ENCODE data around the gene IL17RC. TPM values are rescaled to one million over a fixed set of nuclear protein-coding genes. Genes with fewer than 3 reads are reported as not detected.

IL17RC gene
- total RNA-seq, 1 donor from 2014 or later, result 7.3 TPM

DNA sequence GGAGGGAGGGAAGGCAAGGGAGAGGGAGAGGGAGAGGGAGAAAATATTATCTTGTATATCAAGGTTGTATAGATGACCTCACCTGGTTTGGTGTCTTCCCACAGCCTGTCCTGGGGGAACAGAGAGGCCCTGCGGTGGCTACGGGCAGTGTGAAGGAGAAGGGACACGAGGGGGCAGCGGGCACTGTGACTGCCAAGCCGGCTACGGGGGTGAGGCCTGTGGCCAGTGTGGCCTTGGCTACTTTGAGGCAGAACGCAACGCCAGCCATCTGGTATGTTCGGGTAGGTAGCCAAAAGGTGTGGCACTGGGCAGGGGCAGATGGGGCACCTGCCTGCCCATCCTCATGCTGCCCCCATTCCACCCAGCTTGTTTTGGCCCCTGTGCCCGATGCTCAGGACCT lies 23.8 kb downstream of the IL17RC start:
- TF ChIP-seq, protein P1, sequence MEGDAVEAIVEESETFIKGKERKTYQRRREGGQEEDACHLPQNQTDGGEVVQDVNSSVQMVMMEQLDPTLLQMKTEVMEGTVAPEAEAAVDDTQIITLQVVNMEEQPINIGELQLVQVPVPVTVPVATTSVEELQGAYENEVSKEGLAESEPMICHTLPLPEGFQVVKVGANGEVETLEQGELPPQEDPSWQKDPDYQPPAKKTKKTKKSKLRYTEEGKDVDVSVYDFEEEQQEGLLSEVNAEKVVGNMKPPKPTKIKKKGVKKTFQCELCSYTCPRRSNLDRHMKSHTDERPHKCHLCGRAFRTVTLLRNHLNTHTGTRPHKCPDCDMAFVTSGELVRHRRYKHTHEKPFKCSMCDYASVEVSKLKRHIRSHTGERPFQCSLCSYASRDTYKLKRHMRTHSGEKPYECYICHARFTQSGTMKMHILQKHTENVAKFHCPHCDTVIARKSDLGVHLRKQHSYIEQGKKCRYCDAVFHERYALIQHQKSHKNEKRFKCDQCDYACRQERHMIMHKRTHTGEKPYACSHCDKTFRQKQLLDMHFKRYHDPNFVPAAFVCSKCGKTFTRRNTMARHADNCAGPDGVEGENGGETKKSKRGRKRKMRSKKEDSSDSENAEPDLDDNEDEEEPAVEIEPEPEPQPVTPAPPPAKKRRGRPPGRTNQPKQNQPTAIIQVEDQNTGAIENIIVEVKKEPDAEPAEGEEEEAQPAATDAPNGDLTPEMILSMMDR (conservative IDR thresholded peaks at IDR 0.05), result no peak
- Mint-ChIP-seq H3K27me3 (ENCODE audit: low read depth) (no peaks in the 10 kb centered on the region), H3K9me3 (no peaks in the 10 kb centered on the region), H3K36me3 (ENCODE audit: low read depth) (peaks cover 3% of the 10 kb centered on the region), H3K27ac (ENCODE audit: unreplicated experiment) (no peak overlapping the region), H3K4me3 (no peak overlapping the region), H3K4me1 (peaks cover 5% of the 10 kb centered on the region)
- no peak for DNase-seq (ENCODE audit: low read depth, low spot score)

DNA sequence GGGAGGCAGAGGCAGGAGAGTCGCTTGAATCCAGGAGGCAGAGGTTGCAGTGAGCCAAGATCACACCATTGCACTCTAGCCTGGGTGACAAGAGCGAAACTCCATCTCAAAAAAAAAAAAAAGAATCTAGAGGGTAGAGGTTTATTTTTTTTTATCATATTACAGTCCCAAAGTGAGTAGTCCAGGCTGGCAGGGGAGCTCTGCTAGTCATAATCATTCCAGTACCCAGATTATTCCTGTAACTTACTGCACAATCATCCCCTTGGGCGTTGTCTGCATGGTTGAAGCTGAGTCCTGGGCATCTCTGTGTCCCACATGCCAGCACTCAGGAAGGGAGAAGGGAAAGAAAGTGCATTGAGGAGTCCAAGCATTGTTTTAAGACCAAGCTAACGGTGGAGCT lies 25.3 kb downstream of the IL17RC start:
- H3K36me3 Mint-ChIP-seq (ENCODE audit: low read depth), result peaks cover 3% of the 10 kb centered on the region
- H3K4me3 Mint-ChIP-seq, result peak overlapping the region; percentile 53
- no peaks in the 10 kb centered on the region for H3K9me3 Mint-ChIP-seq
- H3K4me1 Mint-ChIP-seq, result peaks cover 8% of the 10 kb centered on the region
- TF ChIP-seq, protein P1 (conservative IDR thresholded peaks at IDR 0.05), result no peak
- no peak for DNase-seq (ENCODE audit: low read depth, low spot score)
- no peak overlapping the region for H3K27ac Mint-ChIP-seq (ENCODE audit: unreplicated experiment)
- H3K27me3 Mint-ChIP-seq (ENCODE audit: low read depth), result peaks cover under 1% of the 10 kb centered on the region

DNA sequence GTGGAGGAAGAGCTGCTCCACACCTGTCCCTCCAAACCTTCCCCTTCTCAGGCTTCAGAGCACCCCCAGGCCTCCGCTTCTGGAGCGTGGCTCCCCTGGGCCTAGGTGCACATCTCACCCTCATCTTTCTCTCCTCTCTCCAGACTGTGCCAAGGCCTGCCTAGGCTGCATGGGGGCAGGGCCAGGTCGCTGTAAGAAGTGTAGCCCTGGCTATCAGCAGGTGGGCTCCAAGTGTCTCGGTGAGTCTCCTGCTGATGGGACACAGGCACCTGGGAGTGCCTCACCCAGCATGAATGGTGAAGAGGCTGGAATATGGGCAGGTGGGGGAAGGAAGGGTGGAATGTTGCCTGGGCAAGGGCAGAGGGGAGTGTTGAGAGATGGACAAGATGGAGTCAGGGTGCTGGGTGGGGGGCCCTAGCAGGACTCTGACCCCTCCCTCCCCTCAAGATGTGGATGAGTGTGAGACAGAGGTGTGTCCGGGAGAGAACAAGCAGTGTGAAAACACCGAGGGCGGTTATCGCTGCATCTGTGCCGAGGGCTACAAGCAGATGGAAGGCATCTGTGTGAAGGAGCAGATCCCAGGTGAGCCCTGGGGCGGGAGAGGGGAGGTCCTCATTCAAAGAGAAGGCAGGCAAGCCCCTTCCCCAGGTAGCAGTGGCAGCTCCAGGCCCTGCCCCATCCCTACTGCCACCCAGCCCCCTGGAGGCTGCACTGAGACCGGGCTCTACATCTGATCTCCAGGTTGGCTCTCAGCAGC lies 26.2 kb downstream of the IL17RC start:
- peaks cover 3% of the 10 kb centered on the region for H3K36me3 Mint-ChIP-seq (ENCODE audit: low read depth)
- TF ChIP-seq, protein P1 (conservative IDR thresholded peaks at IDR 0.05), result no peak

DNA sequence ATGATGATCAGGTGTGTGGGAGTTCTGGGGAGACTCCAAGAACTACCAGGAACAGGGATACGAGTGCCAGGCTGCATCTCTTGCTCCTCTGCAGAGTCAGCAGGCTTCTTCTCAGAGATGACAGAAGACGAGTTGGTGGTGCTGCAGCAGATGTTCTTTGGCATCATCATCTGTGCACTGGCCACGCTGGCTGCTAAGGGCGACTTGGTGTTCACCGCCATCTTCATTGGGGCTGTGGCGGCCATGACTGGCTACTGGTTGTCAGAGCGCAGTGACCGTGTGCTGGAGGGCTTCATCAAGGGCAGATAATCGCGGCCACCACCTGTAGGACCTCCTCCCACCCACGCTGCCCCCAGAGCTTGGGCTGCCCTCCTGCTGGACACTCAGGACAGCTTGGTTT lies 27.4 kb downstream of the IL17RC start:
- peaks cover 4% of the 10 kb centered on the region for H3K27me3 Mint-ChIP-seq (ENCODE audit: low read depth)
- H3K4me3 Mint-ChIP-seq, result no peak overlapping the region
- no peaks in the 10 kb centered on the region for H3K9me3 Mint-ChIP-seq
- H3K4me1 Mint-ChIP-seq, result peaks cover 6% of the 10 kb centered on the region
- peak overlapping the region; percentile 83 for H3K27ac Mint-ChIP-seq (ENCODE audit: unreplicated experiment)
- TF ChIP-seq, protein P1 (conservative IDR thresholded peaks at IDR 0.05), result no peak
- peaks cover 3% of the 10 kb centered on the region for H3K36me3 Mint-ChIP-seq (ENCODE audit: low read depth)
- DNase-seq (ENCODE audit: low read depth, low spot score), result no peak

More for the DNA sequence above, 26.2 kb downstream of the IL17RC start:
- H3K4me3 Mint-ChIP-seq, result peak overlapping the region; percentile 39
- H3K9me3 Mint-ChIP-seq, result no peaks in the 10 kb centered on the region
- peaks cover 4% of the 10 kb centered on the region for H3K27me3 Mint-ChIP-seq (ENCODE audit: low read depth)
- H3K4me1 Mint-ChIP-seq, result peaks cover 8% of the 10 kb centered on the region
- DNase-seq (ENCODE audit: low read depth, low spot score), result no peak
- H3K27ac Mint-ChIP-seq (ENCODE audit: unreplicated experiment), result no peak overlapping the region

DNA sequence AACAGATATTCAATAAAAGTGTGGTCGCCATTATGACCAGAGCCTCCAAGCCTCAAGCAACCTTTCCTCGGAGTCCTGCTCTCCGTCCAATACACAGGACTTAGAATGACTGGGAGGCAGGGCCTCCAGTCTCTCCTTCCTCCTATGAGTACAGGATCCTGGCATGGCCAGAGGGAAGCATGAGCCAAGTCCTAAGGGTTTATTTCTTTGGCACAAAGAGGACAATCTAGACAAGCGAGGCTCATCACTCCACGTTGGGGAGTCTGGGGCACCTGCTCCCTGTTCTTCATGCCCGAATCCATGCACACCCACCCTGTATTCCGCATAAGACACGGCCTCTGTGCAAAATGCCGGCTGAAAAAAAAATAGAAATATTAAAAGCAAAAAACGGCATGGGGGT lies 28.5 kb downstream of the IL17RC start:
- Mint-ChIP-seq H3K36me3 (ENCODE audit: low read depth) (peaks cover 3% of the 10 kb centered on the region), H3K27ac (ENCODE audit: unreplicated experiment) (no peak overlapping the region), H3K4me3 (peak overlapping the region; percentile 73), H3K9me3 (no peaks in the 10 kb centered on the region), H3K27me3 (ENCODE audit: low read depth) (peaks cover 4% of the 10 kb centered on the region), H3K4me1 (peaks cover 3% of the 10 kb centered on the region)
- TF ChIP-seq, protein P1 (conservative IDR thresholded peaks at IDR 0.05), result no peak
- DNase-seq (ENCODE audit: low read depth, low spot score), result no peak

Data from neural crest cell (in vitro differentiated cells).